ENCODE results near the gene ADH1B. TPM values are rescaled to one million over a fixed set of nuclear protein-coding genes. Genes with fewer than 3 reads are reported as not detected.
"Not testable (repeated sequence)": the region's sequence is repeated elsewhere in the genome, so short reads cannot be mapped to it uniquely, and the experiment has no call there.

The ADH1B gene
- polyA plus RNA-seq, 2 of the 4 experiments (the other 2 are of a cell fraction), result not detected

- FAIRE-seq, result no peak
Measured at GRCh38 chr4:99351487-99351886, 30.3 kb upstream of the ADH1B start.

DNA sequence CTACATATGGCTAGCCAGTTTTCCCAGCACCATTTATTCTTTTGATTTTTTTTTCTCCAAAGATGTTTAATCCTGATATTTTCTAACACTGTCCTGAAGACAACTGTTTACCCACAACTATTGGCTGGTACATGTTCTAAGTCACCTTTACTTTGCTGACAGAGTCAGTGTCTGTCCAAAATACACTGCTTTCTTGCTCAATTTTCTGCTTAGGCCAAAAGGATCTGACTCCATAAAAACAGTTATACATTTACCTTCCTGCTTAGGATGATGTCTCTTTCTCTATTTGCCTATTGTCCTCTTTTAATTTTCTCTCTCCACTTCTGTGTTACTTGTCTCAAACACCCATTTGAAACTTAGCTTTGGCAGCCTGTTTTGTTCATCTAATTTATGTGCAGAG lies 28.1 kb upstream of the ADH1B start:
- Histone ChIP-seq H3K4me2 (no peak overlapping the region), H3K27ac (no peak overlapping the region), H3K4me3 (no peak overlapping the region), H3K9me3 (no peaks in the 10 kb centered on the region), H3K4me1 (no peaks in the 10 kb centered on the region)
- FAIRE-seq, result no peak
- no peak for DNase-seq (ENCODE audit: low read depth in 1 of 2, low spot score in 1 of 2)
- POLR2A ChIA-PET, result no interaction called here
- ATAC-seq, result no peak
- CTCF ChIA-PET, result no interaction called here
- no peak for TF ChIP-seq CBX2 (IDR thresholded peaks at IDR 0.05; ENCODE audit: borderline replicate concordance, low read depth)
- no peak for TF ChIP-seq EHF (CRISPR knock-in tag; IDR thresholded peaks at IDR 0.05)
- no peak for TF ChIP-seq RAD21 (conservative IDR thresholded peaks at IDR 0.05 in 1 of 2, IDR thresholded peaks at IDR 0.05 in 1 of 2)
- TF ChIP-seq, protein P1, sequence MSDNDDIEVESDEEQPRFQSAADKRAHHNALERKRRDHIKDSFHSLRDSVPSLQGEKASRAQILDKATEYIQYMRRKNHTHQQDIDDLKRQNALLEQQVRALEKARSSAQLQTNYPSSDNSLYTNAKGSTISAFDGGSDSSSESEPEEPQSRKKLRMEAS (IDR thresholded peaks at IDR 0.05), result no peak
- no peak for TF ChIP-seq CTCF (IDR thresholded peaks at IDR 0.05)
- no peak for TF ChIP-seq CHD2 (IDR thresholded peaks at IDR 0.05; ENCODE audit: low read length, partially characterized antibody)
- TF ChIP-seq PBX3 (IDR thresholded peaks at IDR 0.05), result no peak
- TF ChIP-seq, protein P2, sequence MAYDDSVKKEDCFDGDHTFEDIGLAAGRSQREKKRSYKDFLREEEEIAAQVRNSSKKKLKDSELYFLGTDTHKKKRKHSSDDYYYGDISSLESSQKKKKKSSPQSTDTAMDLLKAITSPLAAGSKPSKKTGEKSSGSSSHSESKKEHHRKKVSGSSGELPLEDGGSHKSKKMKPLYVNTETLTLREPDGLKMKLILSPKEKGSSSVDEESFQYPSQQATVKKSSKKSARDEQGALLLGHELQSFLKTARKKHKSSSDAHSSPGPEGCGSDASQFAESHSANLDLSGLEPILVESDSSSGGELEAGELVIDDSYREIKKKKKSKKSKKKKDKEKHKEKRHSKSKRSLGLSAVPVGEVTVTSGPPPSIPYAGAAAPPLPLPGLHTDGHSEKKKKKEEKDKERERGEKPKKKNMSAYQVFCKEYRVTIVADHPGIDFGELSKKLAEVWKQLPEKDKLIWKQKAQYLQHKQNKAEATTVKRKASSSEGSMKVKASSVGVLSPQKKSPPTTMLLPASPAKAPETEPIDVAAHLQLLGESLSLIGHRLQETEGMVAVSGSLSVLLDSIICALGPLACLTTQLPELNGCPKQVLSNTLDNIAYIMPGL (CRISPR knock-in tag; IDR thresholded peaks at IDR 0.05; ENCODE audit: borderline replicate concordance), result no peak
- TF ChIP-seq FOSL2 (IDR thresholded peaks at IDR 0.05), result no peak
- TF ChIP-seq FOSL2 (CRISPR knock-in tag; IDR thresholded peaks at IDR 0.05), result no peak
- no peak for TF ChIP-seq RCOR1 (IDR thresholded peaks at IDR 0.05; ENCODE audit: low read depth, low read length)
- no peak for TF ChIP-seq SMC3 (IDR thresholded peaks at IDR 0.05)
- TF ChIP-seq ZFP36 (IDR thresholded peaks at IDR 0.05; ENCODE audit: borderline replicate concordance, partially characterized antibody), result no peak
- no peak for TF ChIP-seq USF2 (IDR thresholded peaks at IDR 0.05)
- TF ChIP-seq FOSB (CRISPR knock-in tag; IDR thresholded peaks at IDR 0.05), result no peak
- TF ChIP-seq, protein P3, sequence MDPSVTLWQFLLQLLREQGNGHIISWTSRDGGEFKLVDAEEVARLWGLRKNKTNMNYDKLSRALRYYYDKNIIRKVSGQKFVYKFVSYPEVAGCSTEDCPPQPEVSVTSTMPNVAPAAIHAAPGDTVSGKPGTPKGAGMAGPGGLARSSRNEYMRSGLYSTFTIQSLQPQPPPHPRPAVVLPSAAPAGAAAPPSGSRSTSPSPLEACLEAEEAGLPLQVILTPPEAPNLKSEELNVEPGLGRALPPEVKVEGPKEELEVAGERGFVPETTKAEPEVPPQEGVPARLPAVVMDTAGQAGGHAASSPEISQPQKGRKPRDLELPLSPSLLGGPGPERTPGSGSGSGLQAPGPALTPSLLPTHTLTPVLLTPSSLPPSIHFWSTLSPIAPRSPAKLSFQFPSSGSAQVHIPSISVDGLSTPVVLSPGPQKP (IDR thresholded peaks at IDR 0.05; ENCODE audit: low read depth, low read length), result no peak
- TF ChIP-seq, protein P4, sequence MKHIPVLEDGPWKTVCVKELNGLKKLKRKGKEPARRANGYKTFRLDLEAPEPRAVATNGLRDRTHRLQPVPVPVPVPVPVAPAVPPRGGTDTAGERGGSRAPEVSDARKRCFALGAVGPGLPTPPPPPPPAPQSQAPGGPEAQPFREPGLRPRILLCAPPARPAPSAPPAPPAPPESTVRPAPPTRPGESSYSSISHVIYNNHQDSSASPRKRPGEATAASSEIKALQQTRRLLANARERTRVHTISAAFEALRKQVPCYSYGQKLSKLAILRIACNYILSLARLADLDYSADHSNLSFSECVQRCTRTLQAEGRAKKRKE (CRISPR knock-in tag; IDR thresholded peaks at IDR 0.05; ENCODE audit: low read depth), result no peak

More at GRCh38 chr4:99351487-99351886, 30.3 kb upstream of the ADH1B start:
- H3K4me2 ChIP-seq, result no peak overlapping the region
- H3K27ac ChIP-seq, result no peak overlapping the region
- no peaks in the 10 kb centered on the region for H3K9me3 ChIP-seq
- DNase-seq (ENCODE audit: low read depth in 1 of 2, low spot score in 1 of 2) (no peak), ATAC-seq (no peak)
- WGBS (ENCODE audit: missing lambda C conversion rate), result 29% methylated on average over 2 of the region's 2 CpGs
- H3K4me3 ChIP-seq, result no peak overlapping the region
- no peak for TF ChIP-seq JUNB (IDR thresholded peaks at IDR 0.05)
- no peak for TF ChIP-seq SREBF2 (IDR thresholded peaks at IDR 0.05)
- TF ChIP-seq HOXB13 (CRISPR knock-in tag; IDR thresholded peaks at IDR 0.05; ENCODE audit: low read depth), result no peak
- no peak for TF ChIP-seq KDM1A (IDR thresholded peaks at IDR 0.05; ENCODE audit: low read depth)
- TF ChIP-seq NPAS2 (CRISPR knock-in tag; IDR thresholded peaks at IDR 0.05; ENCODE audit: borderline replicate concordance), result no peak
- no peak for TF ChIP-seq PBX3 (IDR thresholded peaks at IDR 0.05)
- ChIA-PET POLR2A (no interaction called here), CTCF (no interaction called here)
- no peaks in the 10 kb centered on the region for H3K4me1 ChIP-seq

DNA sequence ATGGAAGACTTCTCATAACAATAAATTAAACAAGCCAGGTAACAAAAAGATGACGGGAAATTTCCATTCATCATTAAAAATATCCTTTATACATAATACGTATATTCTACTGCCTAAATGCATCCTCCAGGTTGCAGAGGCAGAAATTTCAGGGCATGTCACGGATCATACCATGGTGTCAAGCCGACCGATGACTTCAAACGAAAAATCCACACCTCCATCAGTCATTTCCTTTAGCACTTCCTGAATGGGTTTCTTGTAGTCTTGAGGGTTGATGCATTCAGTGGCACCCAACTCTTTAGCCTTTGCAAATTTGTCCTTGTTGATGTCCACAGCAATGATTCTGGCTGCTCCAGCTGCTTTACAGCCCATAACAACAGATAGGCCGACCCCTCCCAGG lies 21.4 kb upstream of the ADH1B start:
- H3K4me2 ChIP-seq; H3K9me3 ChIP-seq; CTCF ChIA-PET; H3K27ac ChIP-seq; H3K4me3 ChIP-seq; H3K4me1 ChIP-seq; FAIRE-seq; ATAC-seq; POLR2A ChIA-PET; DNase-seq (ENCODE audit: low read depth in 1 of 2, low spot score in 1 of 2): not testable (repeated sequence)
- WGBS (ENCODE audit: missing lambda C conversion rate), result 47% methylated on average over 7 of the region's 7 CpGs

Measured in A549 (cell line).